Measurements from ENCODE around the gene STOM. TPM values are rescaled to one million over a fixed set of nuclear protein-coding genes. Genes with fewer than 3 reads are reported as not detected.

Gene STOM
- total RNA-seq, 1 experiment from 2014 or later: 7.6 TPM

DNA sequence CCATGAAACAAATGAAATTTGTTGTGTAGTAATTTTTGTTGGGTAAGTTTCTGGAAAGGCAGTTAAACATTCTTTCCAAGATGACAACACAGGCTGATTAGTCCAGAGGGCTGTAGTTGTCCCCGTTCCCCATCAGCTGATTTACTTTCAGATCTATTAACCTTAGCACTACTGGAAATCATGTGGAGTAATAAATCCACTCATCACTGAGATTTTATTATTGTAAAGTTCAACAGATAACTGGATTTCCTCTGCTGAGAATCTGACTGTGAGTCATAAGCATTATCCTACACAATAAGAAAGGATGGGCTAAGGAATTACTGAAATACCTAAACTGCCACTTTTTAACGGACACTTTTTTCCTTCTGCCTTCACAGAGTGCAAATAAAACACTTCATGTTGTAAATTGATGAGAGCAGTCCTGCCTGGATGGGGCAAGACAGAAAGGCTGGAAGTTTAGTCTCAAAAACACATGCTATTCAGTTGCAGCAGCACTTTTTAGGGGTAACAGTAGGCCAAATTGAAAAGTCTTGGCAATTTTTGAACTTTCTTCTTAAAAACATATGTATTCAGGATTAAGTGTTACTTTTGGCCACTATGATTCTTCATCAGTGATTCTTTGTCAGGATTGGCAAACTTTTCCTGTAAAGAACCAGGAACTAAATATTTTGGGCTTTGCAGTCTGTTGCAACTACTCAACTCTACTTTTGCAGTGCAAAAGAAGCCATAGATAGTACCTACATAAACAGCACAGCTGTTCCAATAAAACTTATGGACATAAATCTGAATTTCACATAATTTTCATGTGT lies 7.0 kb downstream of the STOM start:
- no peak for DNase-seq
- Histone ChIP-seq H3K27ac (no peak overlapping the region), H3K36me3 (ENCODE audit: low read depth) (no peaks in the 10 kb centered on the region), H4K20me1 (ENCODE audit: insufficient read depth) (no peaks in the 10 kb centered on the region), H2AFZ (no peak overlapping the region), H3K4me1 (replicated peaks; ENCODE audit: insufficient read depth) (peaks cover 8% of the 10 kb centered on the region), H3K79me2 (ENCODE audit: low read depth) (no peaks in the 10 kb centered on the region), H3K9me2 (ENCODE audit: insufficient read depth) (no peaks in the 10 kb centered on the region), H3K9me3 (ENCODE audit: insufficient read depth, low read depth) (no peaks in the 10 kb centered on the region), H3K4me2 (no peak overlapping the region), H3K27me3 (ENCODE audit: insufficient read depth, low read depth) (no peaks in the 10 kb centered on the region), H3F3A (ENCODE audit: insufficient read depth, low read depth) (no peaks in the 10 kb centered on the region; the same call in 1 of the 2 replicates), H3K4me3 (no peak overlapping the region)
- TF ChIP-seq, protein P1, sequence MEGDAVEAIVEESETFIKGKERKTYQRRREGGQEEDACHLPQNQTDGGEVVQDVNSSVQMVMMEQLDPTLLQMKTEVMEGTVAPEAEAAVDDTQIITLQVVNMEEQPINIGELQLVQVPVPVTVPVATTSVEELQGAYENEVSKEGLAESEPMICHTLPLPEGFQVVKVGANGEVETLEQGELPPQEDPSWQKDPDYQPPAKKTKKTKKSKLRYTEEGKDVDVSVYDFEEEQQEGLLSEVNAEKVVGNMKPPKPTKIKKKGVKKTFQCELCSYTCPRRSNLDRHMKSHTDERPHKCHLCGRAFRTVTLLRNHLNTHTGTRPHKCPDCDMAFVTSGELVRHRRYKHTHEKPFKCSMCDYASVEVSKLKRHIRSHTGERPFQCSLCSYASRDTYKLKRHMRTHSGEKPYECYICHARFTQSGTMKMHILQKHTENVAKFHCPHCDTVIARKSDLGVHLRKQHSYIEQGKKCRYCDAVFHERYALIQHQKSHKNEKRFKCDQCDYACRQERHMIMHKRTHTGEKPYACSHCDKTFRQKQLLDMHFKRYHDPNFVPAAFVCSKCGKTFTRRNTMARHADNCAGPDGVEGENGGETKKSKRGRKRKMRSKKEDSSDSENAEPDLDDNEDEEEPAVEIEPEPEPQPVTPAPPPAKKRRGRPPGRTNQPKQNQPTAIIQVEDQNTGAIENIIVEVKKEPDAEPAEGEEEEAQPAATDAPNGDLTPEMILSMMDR (conservative IDR thresholded peaks at IDR 0.05): no peak
- TF ChIP-seq EZH2 (IDR thresholded peaks at IDR 0.05; ENCODE audit: low read depth): no peak
- intact Hi-C loops (cut with micrococcal nuclease; ENCODE audit: unreplicated experiment): no loop called here
- ChIA-PET POLR2A (ENCODE audit: unreplicated experiment) (no interaction called here), CTCF (interaction anchor here (0.6 kb wide), 1 partner anchor 10 kb away, joined by 3 read pairs; no protein-coding TSS in a partner anchor)
- no TSS peak for BruUV-seq (replicated peaks)

DNA sequence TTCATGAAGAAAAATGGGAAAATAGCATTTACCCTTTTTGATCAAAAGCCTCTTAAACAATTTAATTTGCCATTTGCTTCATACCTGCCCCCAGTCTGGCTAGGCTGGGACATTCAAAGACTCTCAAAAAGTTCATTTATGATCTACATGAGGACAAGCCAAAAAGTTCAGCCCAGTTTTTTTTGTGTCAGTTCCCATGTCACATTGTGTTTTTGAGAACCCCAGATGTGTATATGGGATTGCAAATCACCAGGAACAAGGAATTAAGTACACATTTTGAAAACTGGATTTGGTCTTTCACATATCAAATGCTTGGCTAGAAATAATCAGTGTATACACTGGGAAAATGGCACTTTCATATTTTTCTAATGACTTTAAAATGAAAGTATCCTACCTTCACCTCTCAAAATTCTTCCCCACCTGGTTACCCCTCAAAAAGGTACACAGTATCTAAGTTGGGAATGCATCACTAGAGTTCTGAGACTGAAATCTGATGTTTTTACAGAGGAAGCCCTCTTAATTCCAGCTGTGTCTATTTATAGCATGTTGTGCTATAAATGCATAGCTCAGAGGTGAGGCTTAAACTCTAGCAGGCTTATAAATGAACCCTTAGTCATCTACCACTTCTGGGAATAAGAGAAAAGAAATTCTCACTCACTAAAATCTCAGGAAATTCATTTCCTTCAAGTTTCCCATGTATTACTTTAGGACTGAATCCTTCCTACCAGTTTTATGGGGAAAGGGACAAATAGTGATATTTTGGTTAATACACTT lies 9.3 kb downstream of the STOM start:
- POLR2A ChIA-PET (ENCODE audit: unreplicated experiment): no interaction called here
- CTCF ChIA-PET: no interaction called here
- no peak for DNase-seq

More for the DNA sequence above, 9.3 kb downstream of the STOM start:
- Histone ChIP-seq H3K79me2 (ENCODE audit: low read depth) (no peaks in the 10 kb centered on the region), H3K27me3 (ENCODE audit: insufficient read depth, low read depth) (no peaks in the 10 kb centered on the region), H3K9me2 (ENCODE audit: insufficient read depth) (no peaks in the 10 kb centered on the region), H2AFZ (no peak overlapping the region), H3K27ac (no peak overlapping the region), H4K20me1 (ENCODE audit: insufficient read depth) (no peaks in the 10 kb centered on the region), H3K4me3 (no peak overlapping the region), H3K9me3 (ENCODE audit: insufficient read depth, low read depth) (no peaks in the 10 kb centered on the region), H3K36me3 (ENCODE audit: low read depth) (no peaks in the 10 kb centered on the region), H3F3A (ENCODE audit: insufficient read depth, low read depth) (peaks cover 14% of the 10 kb centered on the region), H3K4me2 (no peak overlapping the region), H3K4me1 (replicated peaks; ENCODE audit: insufficient read depth) (peaks cover 21% of the 10 kb centered on the region)
- BruUV-seq (replicated peaks): no TSS peak
- intact Hi-C loops (cut with micrococcal nuclease; ENCODE audit: unreplicated experiment): no loop called here
- TF ChIP-seq, protein P1 (conservative IDR thresholded peaks at IDR 0.05): no peak
- TF ChIP-seq EZH2 (IDR thresholded peaks at IDR 0.05; ENCODE audit: low read depth): no peak
